Naive thymus-derived CD4-positive, alpha-beta T cell (primary cell): ENCODE measurements around the gene GJC1. TPM values are rescaled to one million over a fixed set of nuclear protein-coding genes. Genes with fewer than 3 reads are reported as not detected.

ENCODE experiments used
- ATAC-seq: fragments of 150-1000 bp; cut with Tn5 transposase; 2 replicates; pipeline ENCODE4 v1.10.0; 2021; ENCODE audit warnings: mild to moderate bottlenecking, moderate library complexity
- CTCF ChIA-PET: fragments of 350-600 bp; sonication (Branson Sonifier 250); formaldehyde crosslinking; loops from one replicate; lab custom pipeline; 2021; ENCODE audit warnings: antibody characterized with exemption; lab: Charles Lee
- POLR2A ChIA-PET: fragments of 350-600 bp; sonication (Branson Sonifier 250); formaldehyde crosslinking; loops from one replicate; lab custom pipeline; 2021; ENCODE audit warnings: antibody characterized with exemption, inconsistent platforms; lab: Charles Lee
- DNase-seq, 9 donors: peaks; one replicate each; pipeline versions ENCODE4 v3.0.0 to v3.0.0-alpha.2; 2020 to 2022; ENCODE audit warnings: mixed read lengths in 1 of 9
- H3K27ac ChIP-seq: one replicate; pipeline ENCODE4 v1.7.0; 2013; ENCODE audit warnings: mild to moderate bottlenecking, low read depth, low read length, moderate library complexity
- H3K27me3 ChIP-seq, 2 donors: one replicate each; pipeline ENCODE4 v1.7.0; 2013; ENCODE audit warnings: low read length in 2 of 2, mild to moderate bottlenecking in 2 of 2, moderate library complexity in 2 of 2; ENCODE audit not compliant: control insufficient read depth in 2 of 2, insufficient read depth in 2 of 2
- H3K36me3 ChIP-seq, 3 experiments: 1 replicate in 2 of 3; 2 replicates in 1 of 3; pipeline ENCODE4 v1.7.0; 2013; ENCODE audit warnings: low read length in 3 of 3, mild to moderate bottlenecking in 3 of 3, moderate library complexity in 1 of 3; ENCODE audit not compliant: insufficient read depth in 3 of 3, control insufficient read depth in 2 of 3
- H3K4me1 ChIP-seq, 2 donors: one replicate each; pipeline ENCODE4 v1.7.0; 2013; ENCODE audit warnings: low read length in 2 of 2, mild to moderate bottlenecking in 2 of 2, moderate library complexity in 1 of 2; ENCODE audit not compliant: control insufficient read depth in 2 of 2, insufficient read depth in 2 of 2
- H3K4me3 ChIP-seq: 2 replicates; pipeline ENCODE4 v1.7.0; 2013; ENCODE audit warnings: mild to moderate bottlenecking, low read length
- H3K9me3 ChIP-seq, 3 experiments: 1 replicate in 2 of 3; 2 replicates in 1 of 3; pipeline ENCODE4 v1.7.0; 2013; ENCODE audit warnings: low read length in 3 of 3; ENCODE audit not compliant: control insufficient read depth in 2 of 3
- H3K27ac Mint-ChIP-seq, 9 donors: one replicate each; pipeline ENCODE4 v1.8.0; 2020 to 2022; ENCODE audit warnings: mixed read lengths in 9 of 9, mild to moderate bottlenecking in 8 of 9, moderate library complexity in 5 of 9, inconsistent platforms in 2 of 9
- H3K27me3 Mint-ChIP-seq, 5 donors: one replicate each; pipeline ENCODE4 v1.8.0; 2021 to 2022; ENCODE audit warnings: mixed read lengths in 5 of 5, mild to moderate bottlenecking in 1 of 5
- H3K36me3 Mint-ChIP-seq, 5 donors: one replicate each; pipeline ENCODE4 v1.8.0; 2020 to 2022; ENCODE audit warnings: mixed read lengths in 5 of 5, mild to moderate bottlenecking in 3 of 5, inconsistent platforms in 1 of 5
- H3K4me1 Mint-ChIP-seq, 7 donors: one replicate each; pipeline ENCODE4 v1.8.0; 2020 to 2022; ENCODE audit warnings: mixed read lengths in 7 of 7, mild to moderate bottlenecking in 3 of 7, inconsistent platforms in 1 of 7
- H3K4me3 Mint-ChIP-seq, 10 donors: one replicate each; pipeline ENCODE4 v1.8.0; 2020 to 2022; ENCODE audit warnings: mild to moderate bottlenecking in 10 of 10, mixed read lengths in 10 of 10, moderate library complexity in 6 of 10, inconsistent platforms in 2 of 10
- H3K9me3 Mint-ChIP-seq, 11 donors: one replicate each; pipeline ENCODE4 v1.8.0; 2020 to 2022; ENCODE audit warnings: mixed read lengths in 11 of 11, mild to moderate bottlenecking in 4 of 11, inconsistent platforms in 1 of 11, moderate library complexity in 1 of 11
- intact Hi-C, 2 donors: fragments of 100-400 bp; cut with micrococcal nuclease; formaldehyde crosslinking; loops; one replicate each; pipeline ENCODE4 v1.15.1; 2023
- polyA plus RNA-seq, 2 donors: library from polyadenylated mRNA; unstranded; fragments of 300-500 nt; fragmentation: Illumina TruSeq; gene quantifications; one replicate each; pipeline ENCODE4 v1.2.3, GENCODE V29; 2021
- total RNA-seq, 6 experiments: library from RNA in 5 of 6; stranded (reverse) in 5 of 6; gene quantifications; 1 replicate in 5 of 6; 2 replicates in 1 of 6; pipeline ENCODE4 v1.2.3 and lab custom pipeline; 2021 to 2026

Gene GJC1
- total and polyA plus RNA-seq, 7 experiments from 2014 or later: 0.20 to 1.4 TPM; not detected in 5

DNA sequence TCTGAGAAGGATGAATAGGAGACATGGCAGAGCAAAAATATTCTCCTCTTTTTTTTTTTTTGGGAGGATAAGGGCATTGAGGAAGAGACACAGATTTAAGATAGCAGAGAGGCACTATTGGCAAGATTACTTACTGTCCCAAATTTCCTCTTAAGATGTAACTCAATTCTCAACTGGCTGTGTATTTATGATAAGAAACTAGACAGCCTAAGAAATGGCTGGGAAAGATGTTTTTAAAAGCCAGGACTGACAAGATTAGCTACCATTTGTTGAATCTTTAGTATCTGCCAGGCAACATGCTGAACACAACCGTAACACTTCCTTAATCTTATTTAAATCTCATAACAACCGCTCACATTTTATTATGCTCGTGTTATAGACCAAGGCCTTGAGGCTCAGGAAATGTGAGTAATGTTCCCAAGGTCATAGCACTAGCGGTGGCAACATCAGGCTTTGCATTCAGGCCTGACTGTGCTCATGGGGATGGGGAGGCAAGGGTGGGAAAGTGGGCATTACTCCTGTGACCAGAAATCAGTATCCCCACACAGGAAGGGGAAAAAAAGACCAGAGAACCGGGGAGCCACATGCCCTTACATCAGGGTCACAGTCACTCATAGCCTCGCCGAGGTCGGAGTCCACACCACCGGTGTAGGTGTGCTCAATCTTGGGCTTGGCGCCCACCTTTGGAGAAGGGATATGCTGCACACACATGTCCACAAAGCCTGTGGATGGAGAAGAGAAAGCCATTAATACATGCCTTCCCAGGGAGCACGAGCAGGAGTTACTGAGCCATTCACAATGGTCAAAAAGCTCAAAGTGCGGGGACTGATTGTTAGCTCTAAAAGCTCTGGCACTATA lies 33.2 kb upstream of the GJC1 start:
- H3K9me3 ChIP-seq: no peaks in the 10 kb centered on the region
- H3K9me3 Mint-ChIP-seq: no peaks in the 10 kb centered on the region
- no peaks in the 10 kb centered on the region for H3K4me1 Mint-ChIP-seq
- H3K4me1 ChIP-seq: no peaks in the 10 kb centered on the region
- H3K36me3 ChIP-seq: peaks cover 21 to 86% (median 55%) of the 10 kb centered on the region in 3 experiments
- H3K4me3 Mint-ChIP-seq: no peak overlapping the region
- H3K27ac Mint-ChIP-seq: no peak overlapping the region
- H3K27me3 Mint-ChIP-seq: no peaks in the 10 kb centered on the region
- no peaks in the 10 kb centered on the region for H3K27me3 ChIP-seq
- no peak overlapping the region for H3K27ac ChIP-seq
- intact Hi-C loops: no loop called here
- DNase-seq (no peak), ATAC-seq (no peak)
- peaks cover 13 to 38% (median 20%) of the 10 kb centered on the region in 5 donors for H3K36me3 Mint-ChIP-seq
- POLR2A ChIA-PET: interaction anchor here (0.5 kb wide), 1 partner anchor 121 kb away, joined by 3 read pairs; no protein-coding TSS in a partner anchor
- CTCF ChIA-PET: interaction anchor here (0.9 to 10.7 kb wide), 3 partner anchors 13 to 85 kb away, joined by 5 to 146 read pairs (median 6); no protein-coding TSS in a partner anchor
- H3K4me3 ChIP-seq: no peak overlapping the region

DNA sequence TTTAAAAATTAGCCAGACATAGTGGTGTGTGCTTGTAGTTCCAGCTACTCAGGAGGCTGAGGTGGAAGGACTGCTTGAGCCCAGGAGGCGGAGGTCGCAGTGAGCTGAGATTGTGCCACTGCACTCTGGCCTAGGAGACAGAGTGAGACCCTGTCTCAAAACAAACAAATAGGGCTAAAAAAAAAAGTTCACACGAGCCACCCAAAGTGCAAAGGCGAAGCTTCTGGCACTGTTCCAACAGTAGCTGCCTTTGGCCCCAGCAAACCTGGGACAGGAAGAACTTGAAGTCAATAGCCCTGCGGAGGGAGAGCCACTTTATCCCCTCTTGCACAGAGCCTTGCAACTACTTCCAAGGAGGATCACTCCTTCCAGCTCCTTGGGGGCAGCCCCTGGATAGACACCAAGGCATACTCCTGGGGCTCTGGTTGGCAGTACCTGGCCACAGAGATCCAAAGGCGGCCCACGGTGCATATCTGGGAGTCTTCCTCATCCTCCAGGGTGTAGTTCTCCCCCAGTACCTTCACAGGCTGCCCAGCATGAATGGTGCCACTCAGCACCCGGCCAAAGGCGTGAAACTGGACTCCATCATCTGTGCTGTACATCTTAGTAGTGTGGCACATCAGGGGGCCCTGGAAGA lies 32.3 kb upstream of the GJC1 start:
- POLR2A ChIA-PET: interaction anchor here (0.8 kb wide), 1 partner anchor 14 kb away, joined by 3 read pairs; no protein-coding TSS in a partner anchor
- ATAC-seq: no peak
- Histone ChIP-seq H3K4me1 (no peaks in the 10 kb centered on the region), H3K9me3 (no peaks in the 10 kb centered on the region), H3K27me3 (no peaks in the 10 kb centered on the region), H3K27ac (no peak overlapping the region), H3K4me3 (no peak overlapping the region), H3K36me3 (peaks cover 17 to 87% (median 47%) of the 10 kb centered on the region in 3 experiments)
- Mint-ChIP-seq H3K4me1 (no peaks in the 10 kb centered on the region), H3K27ac (peak overlapping the region in 1 of 9 donors; percentile 30), H3K36me3 (peaks cover 13 to 33% (median 20%) of the 10 kb centered on the region in 5 donors), H3K9me3 (no peaks in the 10 kb centered on the region), H3K27me3 (no peaks in the 10 kb centered on the region), H3K4me3 (no peak overlapping the region)
- no peak for DNase-seq
- CTCF ChIA-PET: interaction anchor here (0.7 to 10.7 kb wide), 2 partner anchors 84 to 311 kb away, joined by 3 to 146 read pairs; no protein-coding TSS in a partner anchor
- intact Hi-C loops: no loop called here

DNA sequence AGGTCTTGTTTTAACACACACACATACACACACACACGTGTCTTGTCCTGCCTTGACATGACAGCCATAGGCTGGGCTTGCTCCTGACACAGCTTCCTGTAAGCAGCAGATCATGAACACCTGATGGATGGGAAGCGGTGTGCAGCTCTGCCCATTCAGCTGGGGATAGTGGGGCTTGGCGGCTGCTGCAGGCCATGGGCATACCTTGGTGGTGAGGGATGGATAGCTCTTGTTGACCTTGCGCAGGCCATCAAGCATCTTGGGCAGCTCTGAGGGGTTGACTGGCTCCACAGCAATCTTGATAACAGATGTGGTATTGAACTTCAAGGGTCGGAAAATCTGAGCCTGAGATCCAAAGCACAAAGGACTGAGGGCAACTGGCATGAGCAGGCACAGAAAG lies 29.6 kb upstream of the GJC1 start:
- H3K27me3 Mint-ChIP-seq: no peaks in the 10 kb centered on the region
- no peaks in the 10 kb centered on the region for H3K4me1 Mint-ChIP-seq
- peak overlapping the region in 1 of 9 donors; percentile 49 for H3K27ac Mint-ChIP-seq
- ATAC-seq (no peak), DNase-seq (no peak)
- Histone ChIP-seq H3K27me3 (no peaks in the 10 kb centered on the region), H3K27ac (no peak overlapping the region), H3K4me3 (no peak overlapping the region), H3K9me3 (no peaks in the 10 kb centered on the region), H3K4me1 (no peaks in the 10 kb centered on the region), H3K36me3 (peaks cover 19 to 96% (median 49%) of the 10 kb centered on the region in 3 experiments)
- POLR2A ChIA-PET: no interaction called here
- no peak overlapping the region for H3K4me3 Mint-ChIP-seq
- peaks cover 22 to 45% (median 30%) of the 10 kb centered on the region in 5 donors for H3K36me3 Mint-ChIP-seq
- CTCF ChIA-PET: interaction anchor here (0.7 kb wide), 1 partner anchor 9 kb away, joined by 3 read pairs; no protein-coding TSS in a partner anchor
- intact Hi-C loops: no loop called here
- H3K9me3 Mint-ChIP-seq: no peaks in the 10 kb centered on the region

DNA sequence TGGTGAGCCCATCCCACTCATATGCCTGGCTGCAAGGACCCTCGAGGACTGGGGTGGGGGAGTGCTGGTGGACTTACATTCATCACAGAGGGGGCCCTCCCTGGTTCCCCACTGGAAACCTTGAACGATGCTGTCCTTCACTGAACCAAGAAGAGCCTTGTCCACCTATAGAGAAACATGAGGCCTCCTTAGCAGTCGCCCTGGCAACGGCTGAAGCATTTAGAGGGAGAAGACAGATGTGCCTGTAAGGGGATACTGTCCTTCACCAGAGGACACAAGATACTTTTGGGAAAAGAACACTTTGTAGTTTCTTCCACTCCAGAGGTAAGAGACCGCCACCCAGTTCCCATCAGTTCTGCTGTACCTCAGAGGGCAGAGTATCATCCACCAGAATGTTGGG lies 24.1 kb upstream of the GJC1 start:
- Mint-ChIP-seq H3K27me3 (no peaks in the 10 kb centered on the region), H3K27ac (no peak overlapping the region), H3K4me1 (no peaks in the 10 kb centered on the region), H3K9me3 (no peaks in the 10 kb centered on the region), H3K36me3 (peaks cover 20 to 48% (median 29%) of the 10 kb centered on the region in 5 donors), H3K4me3 (no peak overlapping the region)
- H3K4me1 ChIP-seq: no peaks in the 10 kb centered on the region
- ATAC-seq (no peak), DNase-seq (no peak)
- POLR2A ChIA-PET: no interaction called here
- H3K9me3 ChIP-seq: no peaks in the 10 kb centered on the region
- H3K36me3 ChIP-seq: peaks cover 9 to 91% (median 14%) of the 10 kb centered on the region in 3 experiments
- CTCF ChIA-PET: no interaction called here
- H3K27ac ChIP-seq: no peak overlapping the region
- intact Hi-C loops: no loop called here
- H3K4me3 ChIP-seq: no peak overlapping the region
- no peaks in the 10 kb centered on the region for H3K27me3 ChIP-seq

DNA sequence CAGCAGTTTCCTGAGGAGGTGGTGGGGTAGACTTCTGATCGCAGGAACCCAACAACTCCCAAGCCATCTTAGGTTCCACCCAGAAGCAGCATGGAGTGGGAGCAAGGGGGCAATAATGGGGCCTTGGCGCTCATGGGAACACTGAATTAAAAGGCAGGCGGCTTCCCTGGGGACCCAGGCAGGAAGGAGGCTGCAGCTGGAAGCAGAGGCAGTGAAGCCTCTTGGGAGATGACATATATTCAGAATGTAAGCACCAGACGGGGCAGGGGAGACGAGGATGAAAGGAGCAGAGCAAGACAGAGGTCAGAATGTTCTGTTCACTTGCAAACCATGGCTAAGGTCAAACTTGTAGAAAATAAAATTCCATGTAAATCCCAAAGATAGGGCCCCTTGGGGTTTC lies 20.5 kb upstream of the GJC1 start:
- H3K27ac ChIP-seq: no peak overlapping the region
- H3K4me1 ChIP-seq: no peaks in the 10 kb centered on the region
- H3K36me3 Mint-ChIP-seq: peaks cover 14 to 34% (median 22%) of the 10 kb centered on the region in 5 donors
- no peak overlapping the region for H3K4me3 Mint-ChIP-seq
- no peak for DNase-seq
- H3K27me3 ChIP-seq: no peaks in the 10 kb centered on the region
- H3K36me3 ChIP-seq: peaks cover 4 to 56% (median 8%) of the 10 kb centered on the region in 3 experiments
- POLR2A ChIA-PET: no interaction called here
- no peak overlapping the region for H3K4me3 ChIP-seq
- H3K9me3 Mint-ChIP-seq: no peaks in the 10 kb centered on the region
- no peak for ATAC-seq
- no peaks in the 10 kb centered on the region for H3K9me3 ChIP-seq
- peaks cover 0 to 2% (median 0%) of the 10 kb centered on the region in 7 donors for H3K4me1 Mint-ChIP-seq
- CTCF ChIA-PET: no interaction called here
- H3K27me3 Mint-ChIP-seq: no peaks in the 10 kb centered on the region
- intact Hi-C loops: no loop called here
- H3K27ac Mint-ChIP-seq: peak overlapping the region in 1 of 9 donors; percentile 33

DNA sequence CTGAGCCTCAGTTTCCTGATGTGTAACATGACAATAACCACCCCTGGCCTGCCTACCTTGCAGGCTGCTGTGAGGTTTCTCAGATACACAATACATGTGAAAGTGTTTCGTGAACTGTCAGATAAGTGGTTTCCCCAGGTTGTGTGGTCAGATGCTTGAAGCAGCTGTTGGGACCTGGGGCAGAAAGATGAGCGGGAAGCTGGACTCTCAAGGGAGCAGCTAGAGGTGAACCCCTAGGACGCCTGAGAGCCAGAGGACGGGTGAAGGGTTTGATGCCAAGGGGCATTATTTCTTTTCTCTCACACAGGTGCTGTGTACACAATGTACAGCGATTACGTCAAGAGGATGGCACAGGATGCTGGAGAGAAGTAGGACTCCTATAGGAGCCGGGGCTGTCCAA lies 19.9 kb upstream of the GJC1 start:
- H3K36me3 ChIP-seq: peaks cover 4 to 50% (median 8%) of the 10 kb centered on the region in 3 experiments
- no peaks in the 10 kb centered on the region for H3K27me3 Mint-ChIP-seq
- H3K27ac ChIP-seq: no peak overlapping the region
- peaks cover 14 to 33% (median 22%) of the 10 kb centered on the region in 5 donors for H3K36me3 Mint-ChIP-seq
- ChIA-PET POLR2A (no interaction called here), CTCF (no interaction called here)
- H3K27me3 ChIP-seq: no peaks in the 10 kb centered on the region
- peaks cover 0 to 2% (median 0%) of the 10 kb centered on the region in 7 donors for H3K4me1 Mint-ChIP-seq
- no peaks in the 10 kb centered on the region for H3K9me3 ChIP-seq
- ATAC-seq (no peak), DNase-seq (no peak)
- H3K4me1 ChIP-seq: no peaks in the 10 kb centered on the region
- no peak overlapping the region for H3K4me3 ChIP-seq
- no peaks in the 10 kb centered on the region for H3K9me3 Mint-ChIP-seq
- no peak overlapping the region for H3K4me3 Mint-ChIP-seq
- intact Hi-C loops: no loop called here
- H3K27ac Mint-ChIP-seq: peak overlapping the region in 2 of 9 donors; percentile 33 to 43
